ENCODE results near the gene CYP21A2.

The CYP21A2 gene

DNA sequence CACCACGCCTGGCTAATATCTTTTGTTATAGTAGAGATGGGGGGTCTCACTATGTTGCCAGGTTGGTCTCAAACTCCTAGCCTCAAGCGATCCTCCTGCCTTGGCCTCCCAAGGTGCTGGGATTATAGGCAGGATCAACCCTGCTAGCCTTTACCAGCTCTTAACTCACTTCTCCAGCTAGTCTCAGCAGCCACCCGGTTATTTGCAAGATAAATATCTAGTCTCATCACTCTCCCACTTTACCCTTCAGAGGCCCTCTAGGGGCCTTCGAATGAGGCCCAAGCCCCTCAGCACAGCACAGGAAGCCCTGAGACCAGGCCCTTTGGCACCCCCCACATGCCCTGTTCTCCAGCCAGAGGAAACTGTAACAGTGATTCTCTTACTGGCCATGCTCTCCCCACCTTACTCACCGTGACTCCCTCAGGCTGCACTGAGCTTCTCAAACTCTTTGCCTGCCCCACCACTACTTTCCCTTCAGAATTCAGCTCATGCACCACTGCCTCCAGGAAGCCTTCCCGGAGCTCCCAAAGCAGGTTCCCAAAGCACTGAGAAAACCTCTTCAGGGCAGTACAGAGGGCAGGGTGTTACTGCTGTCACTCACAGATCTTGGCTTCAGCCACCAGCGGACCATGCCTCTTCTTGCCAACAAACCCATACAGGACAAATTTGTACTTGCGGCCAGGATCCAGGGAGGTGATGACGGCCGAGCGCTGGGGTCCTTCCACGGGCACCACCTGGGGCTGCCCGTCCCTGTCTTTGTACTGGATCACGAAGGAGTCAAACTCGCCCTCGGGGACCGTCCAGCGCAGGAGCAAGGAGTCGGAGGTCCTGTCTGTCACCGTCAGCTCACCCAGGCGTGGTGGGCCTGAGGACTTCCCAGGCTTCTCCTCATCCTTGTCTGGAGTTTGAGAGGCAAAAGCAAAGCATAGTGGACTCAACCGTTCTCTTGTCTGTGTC, 45.9 kb downstream of the CYP21A2 start:
- DNase-seq (ENCODE audit: low spot score) = no peak

GRCh38 chr6:32084780-32085179, 46.6 kb downstream of the CYP21A2 start:
- no peak for DNase-seq (ENCODE audit: low spot score)

- DNase-seq (ENCODE audit: low spot score) = no peak
Observed at GRCh38 chr6:32085759-32086459, 47.7 kb downstream of the CYP21A2 start.

- no peak for DNase-seq (ENCODE audit: low spot score)
Observed at GRCh38 chr6:32086661-32087573, 48.7 kb downstream of the CYP21A2 start.

DNA sequence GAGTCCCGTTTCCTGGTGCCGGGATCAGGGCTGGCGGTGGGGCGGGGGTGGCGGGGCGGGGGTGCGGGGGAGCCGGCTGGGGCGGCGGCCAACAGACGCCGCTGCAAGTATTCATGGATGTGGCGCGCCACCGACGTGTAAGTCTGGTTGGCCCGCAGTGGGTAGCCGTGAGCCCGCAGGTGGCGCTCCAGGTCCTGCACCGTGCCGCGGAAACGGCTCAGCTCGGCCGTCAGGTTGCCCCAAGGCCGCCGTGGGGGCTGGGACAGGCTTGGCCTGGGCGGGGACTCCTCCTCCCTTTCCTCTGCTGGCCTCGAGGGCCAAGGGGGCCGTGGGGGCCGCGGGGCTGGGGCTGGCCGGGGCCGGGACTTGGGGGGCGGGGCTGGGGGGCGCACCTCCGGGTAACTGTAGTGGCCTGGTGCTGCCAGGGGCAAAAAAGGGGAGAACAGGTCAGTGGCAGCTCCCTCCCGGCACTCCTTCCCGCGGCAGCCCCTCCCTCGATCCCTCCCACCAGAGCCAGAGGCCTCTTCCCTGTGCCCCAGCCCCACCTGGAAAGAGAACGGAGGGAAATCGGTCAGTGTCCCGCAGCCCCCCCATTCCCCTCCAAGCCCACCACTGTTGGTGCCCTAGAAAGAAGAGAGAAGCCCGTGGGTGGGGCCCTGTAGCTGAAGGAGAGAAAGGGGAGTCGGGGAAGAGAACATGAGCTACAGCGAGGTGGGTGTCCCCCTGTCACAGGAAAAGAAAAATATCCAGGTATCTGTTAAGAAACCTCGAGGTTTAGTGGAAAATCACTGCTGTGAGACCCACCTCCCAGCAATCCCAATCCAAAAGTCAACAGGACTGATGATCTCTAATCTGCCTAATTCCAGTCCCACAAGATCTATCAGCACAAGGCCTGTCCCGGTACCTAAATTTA, 49.6 kb downstream of the CYP21A2 start:
- peak; percentile 66 for DNase-seq (ENCODE audit: low spot score)

- no peak for DNase-seq (ENCODE audit: low spot score)
Observed at GRCh38 chr6:32088487-32089049, 50.4 kb downstream of the CYP21A2 start.

- DNase-seq (ENCODE audit: low spot score) = no peak
Observed at GRCh38 chr6:32089082-32089828, 51.0 kb downstream of the CYP21A2 start.
